GM23338 (cell line): ENCODE data around the gene SLC66A1. TPM values are rescaled to one million over a fixed set of nuclear protein-coding genes. Genes with fewer than 3 reads are reported as not detected.

ENCODE experiments used
- ATAC-seq: fragments of 200-7000 bp; cut with Tn5 transposase; 3 replicates; pipeline ENCODE4 v1.9.1; 2020
- DNase-seq: peaks from one replicate; pipeline ENCODE4 v3.0.0-alpha.2; 2015; ENCODE audit warnings: low spot score
- H2AFZ ChIP-seq: fragments of 200-600 bp; sonication (generic); 2 replicates; pipeline ENCODE4 v1.8.0; 2016; ENCODE audit warnings: antibody characterized with exemption, mild to moderate bottlenecking, moderate library complexity
- H3F3A ChIP-seq: fragments of 200-600 bp; sonication (generic); replicated peaks from 2 replicates; pipeline ENCODE4 v1.8.0; 2017; ENCODE audit warnings: antibody characterized with exemption, mixed run types, low read depth
- H3K27ac ChIP-seq: fragments of 200-600 bp; sonication (generic); 2 replicates; pipeline ENCODE4 v1.6.1; 2016; ENCODE audit warnings: low read depth
- H3K27me3 ChIP-seq: fragments of 200-600 bp; sonication (generic); 2 replicates; pipeline ENCODE4 v1.8.0; 2016; ENCODE audit warnings: mild to moderate bottlenecking, mixed run types, moderate library complexity; ENCODE audit not compliant: insufficient read depth
- H3K36me3 ChIP-seq: fragments of 200-600 bp; sonication (generic); 2 replicates; pipeline ENCODE4 v1.8.0; 2016; ENCODE audit warnings: mild to moderate bottlenecking; ENCODE audit not compliant: insufficient read depth
- H3K4me1 ChIP-seq: fragments of 200-600 bp; sonication (generic); 2 replicates; pipeline ENCODE4 v1.8.0; 2016; ENCODE audit warnings: mild to moderate bottlenecking, moderate library complexity; ENCODE audit not compliant: insufficient read depth
- H3K4me2 ChIP-seq: fragments of 200-600 bp; sonication (generic); 2 replicates; pipeline ENCODE4 v1.7.1; 2017; ENCODE audit warnings: mixed run types
- H3K4me3 ChIP-seq: fragments of 200-600 bp; sonication (generic); 2 replicates; pipeline ENCODE4 v1.6.1; 2016; ENCODE audit warnings: mixed run types
- H3K79me2 ChIP-seq: fragments of 200-600 bp; sonication (generic); replicated peaks from 2 replicates; pipeline ENCODE4 v1.8.0; 2017; ENCODE audit warnings: mild to moderate bottlenecking; ENCODE audit not compliant: insufficient read depth
- H3K9me2 ChIP-seq: fragments of 200-600 bp; sonication (generic); 2 replicates; pipeline ENCODE4 v1.8.0; 2017; ENCODE audit not compliant: insufficient read depth
- H4K20me1 ChIP-seq: fragments of 200-600 bp; sonication (generic); replicated peaks from 2 replicates; pipeline ENCODE4 v1.8.0; 2017; ENCODE audit warnings: mild to moderate bottlenecking; ENCODE audit not compliant: insufficient read depth
- H3K27ac Mint-ChIP-seq: 2 replicates; pipeline ENCODE4 v1.8.0; 2020; ENCODE audit warnings: inconsistent platforms, mild to moderate bottlenecking, moderate library complexity, mixed read lengths
- H3K27me3 Mint-ChIP-seq: 3 replicates; pipeline ENCODE4 v1.8.0; 2022; ENCODE audit warnings: low read depth, mild to moderate bottlenecking, moderate library complexity, mixed read lengths, inconsistent platforms; ENCODE audit not compliant: insufficient read depth, poor library complexity
- H3K36me3 Mint-ChIP-seq: 3 replicates; pipeline ENCODE4 v1.8.0; 2021; ENCODE audit warnings: low read depth, mild to moderate bottlenecking, inconsistent platforms, moderate library complexity, mixed read lengths
- H3K4me1 Mint-ChIP-seq: 3 replicates; pipeline ENCODE4 v1.8.0; 2020; ENCODE audit warnings: mild to moderate bottlenecking, inconsistent platforms, mixed read lengths
- H3K4me3 Mint-ChIP-seq: 3 replicates; pipeline ENCODE4 v1.8.0; 2021; ENCODE audit warnings: moderate library complexity, mild to moderate bottlenecking, inconsistent platforms, mixed read lengths
- H3K9me3 Mint-ChIP-seq: 3 replicates; pipeline ENCODE4 v1.8.0; 2020; ENCODE audit warnings: moderate library complexity, mild to moderate bottlenecking, inconsistent platforms, mixed read lengths
- CREB1 ChIP-seq: fragments of 250-450 bp; sonication (Bioruptor Pico); IDR thresholded peaks from 2 replicates; pipeline ENCODE4 v1.5.0; 2020; ENCODE audit warnings: low read depth, mild to moderate bottlenecking, moderate library complexity
- EZH2 ChIP-seq: fragments of 200-600 bp; sonication (generic); IDR thresholded peaks from one replicate; pipeline ENCODE4 v1.8.0; 2017; ENCODE audit warnings: antibody characterized with exemption, mild to moderate bottlenecking, low read depth; ENCODE audit not compliant: unreplicated experiment
- JUNB ChIP-seq: IDR thresholded peaks from one replicate; pipeline ENCODE4 v1.6.1; 2016; ENCODE audit warnings: antibody characterized with exemption; ENCODE audit not compliant: unreplicated experiment
- NANOG ChIP-seq: IDR thresholded peaks from 2 replicates; pipeline ENCODE4 v1.6.1; 2016; ENCODE audit warnings: antibody characterized with exemption, borderline replicate concordance
- POLR2AphosphoS5 ChIP-seq: IDR thresholded peaks from 2 replicates; pipeline ENCODE4 v1.6.1; 2016; ENCODE audit warnings: antibody characterized with exemption, low read depth
- STAT1 ChIP-seq: IDR thresholded peaks from one replicate; pipeline ENCODE4 v1.6.1; 2016; ENCODE audit warnings: antibody characterized with exemption; ENCODE audit not compliant: unreplicated experiment
- ZNF114 ChIP-seq: fragments of 250-450 bp; sonication (Bioruptor Pico); IDR thresholded peaks from 2 replicates; pipeline ENCODE4 v1.5.0; 2020; ENCODE audit warnings: mild to moderate bottlenecking, moderate library complexity
- ZNF331 ChIP-seq: fragments of 250-450 bp; sonication (Bioruptor Pico); IDR thresholded peaks from 2 replicates; pipeline ENCODE4 v1.5.0; 2020; ENCODE audit warnings: low read depth, mild to moderate bottlenecking, moderate library complexity
- polyA plus RNA-seq: library from polyadenylated mRNA; unstranded; fragments of >200 nt; fragmentation: Nextera tagmentation; extraction: Ambion mirVana; gene quantifications from 2 replicates; pipeline ENCODE4 v1.2.1, GENCODE V29; 2016
- total RNA-seq: library from RNA; depleted of rRNA; stranded (reverse); fragments of >200 nt; shearing (Covaris generic); gene quantifications from 2 replicates; pipeline ENCODE4 v1.2.3, GENCODE V29; 2014
- TF ChIP-seq, protein P1 (sequence below), 2 experiments: fragments of 200-600 bp in 1 of 2; sonication (generic) in 1 of 2; conservative IDR thresholded peaks; 2 replicates each; pipeline versions ENCODE4 v1.5.1 to v1.6.1; 2016 to 2017; ENCODE audit warnings: antibody characterized with exemption in 2 of 2, low read depth in 2 of 2, mild to moderate bottlenecking in 2 of 2, moderate library complexity in 1 of 2
- TF ChIP-seq, protein P2 (sequence below): IDR thresholded peaks from 2 replicates; pipeline ENCODE4 v1.6.1; 2016; ENCODE audit warnings: antibody characterized with exemption
- TF ChIP-seq, protein P3 (sequence below): IDR thresholded peaks from one replicate; pipeline ENCODE4 v1.6.1; 2018; ENCODE audit warnings: antibody characterized with exemption; ENCODE audit not compliant: unreplicated experiment

The SLC66A1 gene
- total and polyA plus RNA-seq, 2 experiments from 2014 or later, result 6.9 to 19.7 TPM

DNA sequence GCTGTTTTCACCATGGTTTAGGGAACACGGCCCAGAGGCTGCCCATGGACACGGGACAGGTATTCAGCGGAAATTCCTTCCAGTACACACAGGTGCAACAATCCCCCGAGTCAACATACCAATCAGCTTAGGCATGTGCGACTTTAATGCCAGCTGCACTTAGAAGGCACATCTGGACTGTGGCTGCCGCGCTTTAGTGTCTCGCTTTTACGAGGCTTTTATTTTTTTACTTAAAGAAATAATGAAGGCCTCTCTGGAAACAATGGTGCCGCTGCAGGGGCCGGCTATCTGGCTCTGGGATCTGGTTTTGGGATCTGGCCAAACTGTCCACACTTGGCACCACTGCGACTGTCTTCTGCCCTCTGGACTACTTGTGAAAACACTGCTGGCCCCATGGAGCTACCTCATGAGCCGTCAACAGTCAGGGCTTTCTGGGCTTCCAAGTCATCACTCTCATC is 55.5 kb downstream of the SLC66A1 start:
- DNase-seq (no peak), ATAC-seq (no peak)
- Mint-ChIP-seq H3K27ac (no peak overlapping the region), H3K9me3 (no peaks in the 10 kb centered on the region), H3K4me1 (peaks cover 3% of the 10 kb centered on the region; the same call in 2 of the 3 replicates), H3K27me3 (peaks cover 10% of the 10 kb centered on the region), H3K36me3 (peaks cover 11% of the 10 kb centered on the region; the same call in 2 of the 3 replicates), H3K4me3 (no peak overlapping the region)
- Histone ChIP-seq H3K27me3 (no peaks in the 10 kb centered on the region), H3K27ac (no peak overlapping the region), H2AFZ (no peak overlapping the region), H3F3A (0 out of 2 replicates have a peak, but pooled peaks cover 2% of the 10 kb centered on the region), H3K4me2 (no peak overlapping the region), H4K20me1 (peaks cover 40% of the 10 kb centered on the region), H3K4me3 (no peak overlapping the region), H3K36me3 (no peaks in the 10 kb centered on the region), H3K4me1 (no peaks in the 10 kb centered on the region), H3K9me2 (no peaks in the 10 kb centered on the region), H3K79me2 (peaks cover 47% of the 10 kb centered on the region)
- TF ChIP-seq, protein P1, sequence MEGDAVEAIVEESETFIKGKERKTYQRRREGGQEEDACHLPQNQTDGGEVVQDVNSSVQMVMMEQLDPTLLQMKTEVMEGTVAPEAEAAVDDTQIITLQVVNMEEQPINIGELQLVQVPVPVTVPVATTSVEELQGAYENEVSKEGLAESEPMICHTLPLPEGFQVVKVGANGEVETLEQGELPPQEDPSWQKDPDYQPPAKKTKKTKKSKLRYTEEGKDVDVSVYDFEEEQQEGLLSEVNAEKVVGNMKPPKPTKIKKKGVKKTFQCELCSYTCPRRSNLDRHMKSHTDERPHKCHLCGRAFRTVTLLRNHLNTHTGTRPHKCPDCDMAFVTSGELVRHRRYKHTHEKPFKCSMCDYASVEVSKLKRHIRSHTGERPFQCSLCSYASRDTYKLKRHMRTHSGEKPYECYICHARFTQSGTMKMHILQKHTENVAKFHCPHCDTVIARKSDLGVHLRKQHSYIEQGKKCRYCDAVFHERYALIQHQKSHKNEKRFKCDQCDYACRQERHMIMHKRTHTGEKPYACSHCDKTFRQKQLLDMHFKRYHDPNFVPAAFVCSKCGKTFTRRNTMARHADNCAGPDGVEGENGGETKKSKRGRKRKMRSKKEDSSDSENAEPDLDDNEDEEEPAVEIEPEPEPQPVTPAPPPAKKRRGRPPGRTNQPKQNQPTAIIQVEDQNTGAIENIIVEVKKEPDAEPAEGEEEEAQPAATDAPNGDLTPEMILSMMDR (conservative IDR thresholded peaks at IDR 0.05; ENCODE audit: low read depth in 2 of 2), result no peak
- TF ChIP-seq POLR2AphosphoS5 (no peak), CREB1 (CRISPR knock-in tag) (no peak), STAT1 (no peak), ZNF114 (CRISPR knock-in tag) (no peak), NANOG (no peak), EZH2 (no peak)
- TF ChIP-seq, protein P2, sequence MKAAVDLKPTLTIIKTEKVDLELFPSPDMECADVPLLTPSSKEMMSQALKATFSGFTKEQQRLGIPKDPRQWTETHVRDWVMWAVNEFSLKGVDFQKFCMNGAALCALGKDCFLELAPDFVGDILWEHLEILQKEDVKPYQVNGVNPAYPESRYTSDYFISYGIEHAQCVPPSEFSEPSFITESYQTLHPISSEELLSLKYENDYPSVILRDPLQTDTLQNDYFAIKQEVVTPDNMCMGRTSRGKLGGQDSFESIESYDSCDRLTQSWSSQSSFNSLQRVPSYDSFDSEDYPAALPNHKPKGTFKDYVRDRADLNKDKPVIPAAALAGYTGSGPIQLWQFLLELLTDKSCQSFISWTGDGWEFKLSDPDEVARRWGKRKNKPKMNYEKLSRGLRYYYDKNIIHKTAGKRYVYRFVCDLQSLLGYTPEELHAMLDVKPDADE, result no peak
- TF ChIP-seq, protein P3, sequence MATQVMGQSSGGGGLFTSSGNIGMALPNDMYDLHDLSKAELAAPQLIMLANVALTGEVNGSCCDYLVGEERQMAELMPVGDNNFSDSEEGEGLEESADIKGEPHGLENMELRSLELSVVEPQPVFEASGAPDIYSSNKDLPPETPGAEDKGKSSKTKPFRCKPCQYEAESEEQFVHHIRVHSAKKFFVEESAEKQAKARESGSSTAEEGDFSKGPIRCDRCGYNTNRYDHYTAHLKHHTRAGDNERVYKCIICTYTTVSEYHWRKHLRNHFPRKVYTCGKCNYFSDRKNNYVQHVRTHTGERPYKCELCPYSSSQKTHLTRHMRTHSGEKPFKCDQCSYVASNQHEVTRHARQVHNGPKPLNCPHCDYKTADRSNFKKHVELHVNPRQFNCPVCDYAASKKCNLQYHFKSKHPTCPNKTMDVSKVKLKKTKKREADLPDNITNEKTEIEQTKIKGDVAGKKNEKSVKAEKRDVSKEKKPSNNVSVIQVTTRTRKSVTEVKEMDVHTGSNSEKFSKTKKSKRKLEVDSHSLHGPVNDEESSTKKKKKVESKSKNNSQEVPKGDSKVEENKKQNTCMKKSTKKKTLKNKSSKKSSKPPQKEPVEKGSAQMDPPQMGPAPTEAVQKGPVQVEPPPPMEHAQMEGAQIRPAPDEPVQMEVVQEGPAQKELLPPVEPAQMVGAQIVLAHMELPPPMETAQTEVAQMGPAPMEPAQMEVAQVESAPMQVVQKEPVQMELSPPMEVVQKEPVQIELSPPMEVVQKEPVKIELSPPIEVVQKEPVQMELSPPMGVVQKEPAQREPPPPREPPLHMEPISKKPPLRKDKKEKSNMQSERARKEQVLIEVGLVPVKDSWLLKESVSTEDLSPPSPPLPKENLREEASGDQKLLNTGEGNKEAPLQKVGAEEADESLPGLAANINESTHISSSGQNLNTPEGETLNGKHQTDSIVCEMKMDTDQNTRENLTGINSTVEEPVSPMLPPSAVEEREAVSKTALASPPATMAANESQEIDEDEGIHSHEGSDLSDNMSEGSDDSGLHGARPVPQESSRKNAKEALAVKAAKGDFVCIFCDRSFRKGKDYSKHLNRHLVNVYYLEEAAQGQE, result no peak

DNA sequence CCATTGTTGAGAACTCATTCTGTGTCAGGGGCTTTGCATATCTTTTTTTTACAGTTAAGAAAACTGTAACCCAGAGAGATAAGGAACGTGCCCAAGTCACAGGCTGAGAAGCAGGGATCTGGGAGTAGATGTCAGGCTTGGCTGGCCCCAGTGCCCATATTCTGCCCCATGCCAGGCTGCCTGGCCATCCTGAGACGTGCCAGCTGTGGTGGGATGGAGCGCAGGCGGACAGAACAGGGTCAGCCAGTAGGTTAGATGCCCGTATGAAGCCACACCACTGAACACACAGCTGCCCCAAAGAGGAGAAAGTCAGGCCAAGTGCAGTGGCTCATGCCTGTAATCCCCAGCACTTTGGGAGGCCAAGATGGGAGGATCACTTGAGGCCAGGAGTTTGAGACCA is 55.9 kb downstream of the SLC66A1 start:
- Histone ChIP-seq H4K20me1 (peaks cover 35% of the 10 kb centered on the region), H3K27me3 (no peaks in the 10 kb centered on the region), H3K4me1 (no peaks in the 10 kb centered on the region), H3K4me2 (no peak overlapping the region), H3K9me2 (no peaks in the 10 kb centered on the region), H3F3A (0 out of 2 replicates have a peak, but pooled peaks cover 2% of the 10 kb centered on the region), H3K79me2 (peaks cover 42% of the 10 kb centered on the region), H3K36me3 (no peaks in the 10 kb centered on the region), H3K27ac (no peak overlapping the region), H2AFZ (no peak overlapping the region), H3K4me3 (no peak overlapping the region)
- H3K27ac Mint-ChIP-seq, result no peak overlapping the region
- peaks cover 10% of the 10 kb centered on the region; the same call in 2 of the 3 replicates for H3K36me3 Mint-ChIP-seq
- H3K4me3 Mint-ChIP-seq, result no peak overlapping the region
- TF ChIP-seq JUNB (no peak), EZH2 (no peak), POLR2AphosphoS5 (no peak), ZNF331 (CRISPR knock-in tag) (no peak), ZNF114 (CRISPR knock-in tag) (no peak), STAT1 (no peak)
- no peaks in the 10 kb centered on the region for H3K9me3 Mint-ChIP-seq
- H3K27me3 Mint-ChIP-seq, result peaks cover 8% of the 10 kb centered on the region
- no peak for DNase-seq
- H3K4me1 Mint-ChIP-seq, result peaks cover 3% of the 10 kb centered on the region; the same call in 2 of the 3 replicates
- no peak for ATAC-seq
